ENCODE measurements around the gene KIAA1958. TPM values are rescaled to one million over a fixed set of nuclear protein-coding genes. Genes with fewer than 3 reads are reported as not detected.

Gene KIAA1958
- total and polyA plus RNA-seq, 2 of the 8 experiments (the other 6 are each of a cell fraction or from before 2014, with no cell fraction given), result 11.4 to 43.8 TPM

GRCh38 chr9:112555101-112555643, 68.5 kb downstream of the KIAA1958 start:
- H3K4ac ChIP-seq (replicated peaks; ENCODE audit: insufficient read length, low read depth, low read length), result no peak overlapping the region
- no peak overlapping the region for H3K14ac ChIP-seq (ENCODE audit: insufficient read length)
- no peaks in the 10 kb centered on the region for H3K9me3 ChIP-seq (ENCODE audit: insufficient read depth in 2 of 2, low read depth in 1 of 2, low read length in 1 of 2)
- WGBS, 2 experiments (ENCODE audit: extremely low coverage in 1 of 2, insufficient coverage in 1 of 2, insufficient read length in 1 of 2, insufficient replicate concordance in 2 of 2, low coverage in 1 of 2, low lambda C conversion rate in 2 of 2, missing lambda C conversion rate in 1 of 2), result 90% methylated on average over 3 of the region's 3 CpGs; no CpG with 5 or more reads in 1 of the 2 experiments
- no peak overlapping the region for H2AK5ac ChIP-seq (ENCODE audit: low read depth, low read length)
- no peak overlapping the region for H3K4me3 ChIP-seq (ENCODE audit: extremely low read depth in 1 of 4, insufficient read depth in 2 of 4, low read depth in 3 of 4, low read length in 4 of 4)
- POLR2A ChIA-PET (ENCODE audit: partially characterized antibody), result no interaction called here
- H2BK5ac ChIP-seq (ENCODE audit: low read depth, low read length), result no peak overlapping the region
- H3K23ac ChIP-seq (ENCODE audit: insufficient read length), result no peak overlapping the region
- H4K5ac ChIP-seq (ENCODE audit: insufficient read length, low read depth, low read length), result no peak overlapping the region
- no peak overlapping the region for H2BK15ac ChIP-seq (ENCODE audit: low read length)
- peaks cover 0 to 89% of the 10 kb centered on the region in 2 experiments; a peak in 3 of 4 replicates for H3K79me2 ChIP-seq (ENCODE audit: control insufficient read depth in 1 of 2, insufficient read depth in 2 of 2, low read length in 2 of 2)
- H3K56ac ChIP-seq (replicated peaks; ENCODE audit: insufficient read length, low read depth, low read length), result no peak overlapping the region
- no peak overlapping the region for H2AFZ ChIP-seq (ENCODE audit: low read length)
- no peaks in the 10 kb centered on the region for H3K23me2 ChIP-seq (ENCODE audit: low read depth, low read length)
- H4K20me1 ChIP-seq (replicated peaks in 1 of 2; ENCODE audit: control insufficient read depth in 1 of 2, insufficient read depth in 2 of 2, low read length in 2 of 2), result peaks cover 8 to 19% of the 10 kb centered on the region in 2 experiments
- no peak overlapping the region for H3K9ac ChIP-seq (replicated peaks in 1 of 4; ENCODE audit: extremely low read depth in 1 of 4, low read depth in 3 of 4, low read length in 3 of 4)
- H3K4me1 ChIP-seq (replicated peaks in 1 of 4; ENCODE audit: control insufficient read depth in 3 of 4, insufficient read depth in 4 of 4, low read length in 3 of 4), result peaks cover 8 to 16% (median 15%) of the 10 kb centered on the region in 4 experiments; a peak in 6 of 7 replicates
- no peaks in the 10 kb centered on the region for H3K27me3 ChIP-seq (replicated peaks in 1 of 4; ENCODE audit: control insufficient read depth in 3 of 4, extremely low read depth in 1 of 4, insufficient read depth in 3 of 4, low read length in 3 of 4)
- H3K27ac ChIP-seq (ENCODE audit: low read depth, low read length), result no peak overlapping the region
- H3K79me1 ChIP-seq (ENCODE audit: low read depth, low read length), result peaks cover 7% of the 10 kb centered on the region
- H3K36me3 ChIP-seq (ENCODE audit: control insufficient read depth in 2 of 4, insufficient read depth in 4 of 4, low read length in 3 of 4), result no peaks in the 10 kb centered on the region
- H4K91ac ChIP-seq (replicated peaks; ENCODE audit: insufficient read length, low read length), result no peak overlapping the region
- H4K8ac ChIP-seq (ENCODE audit: extremely low read depth, insufficient read depth, low read length), result no peak overlapping the region
- TF ChIP-seq EP300 (IDR thresholded peaks at IDR 0.05; ENCODE audit: borderline replicate concordance in 1 of 2, low read depth in 2 of 2, low read length in 2 of 2), result no peak
- no peak for TF ChIP-seq SRF (IDR thresholded peaks at IDR 0.05; ENCODE audit: low read depth, low read length)
- no peak for TF ChIP-seq MAX (IDR thresholded peaks at IDR 0.05)
- TF ChIP-seq EGR1 (IDR thresholded peaks at IDR 0.05; ENCODE audit: borderline replicate concordance, low read depth, low read length), result no peak
- CTCF ChIA-PET (ENCODE audit: partially characterized antibody), result interaction anchor here (0.9 to 1.3 kb wide), 3 partner anchors 13 to 83 kb away, joined by 3 to 5 read pairs (median 4); no protein-coding TSS in a partner anchor
- no peak overlapping the region for H3K18ac ChIP-seq (ENCODE audit: extremely low read depth, low read length)
- no peak overlapping the region for H3K4me2 ChIP-seq (ENCODE audit: insufficient read depth in 1 of 2, low read depth in 2 of 2, low read length in 2 of 2)
- FAIRE-seq, result no peak
- no peak overlapping the region for H2BK12ac ChIP-seq (ENCODE audit: low read depth, low read length)
- no peak for DNase-seq (ENCODE audit: low read depth in 1 of 2, low spot score in 2 of 2)
- no peak overlapping the region for H2BK20ac ChIP-seq (ENCODE audit: low read length)
- H2BK120ac ChIP-seq (replicated peaks; ENCODE audit: low read depth, low read length), result no peak overlapping the region

Data from H1 (cell line).